ENCODE results near the gene CES2. TPM values are rescaled to one million over a fixed set of nuclear protein-coding genes. Genes with fewer than 3 reads are reported as not detected.
"Not testable (repeated sequence)": the region's sequence is repeated elsewhere in the genome, so short reads cannot be mapped to it uniquely, and the experiment has no call there.

The CES2 gene
- total RNA-seq, 1 experiment from 2014 or later: 35.4 TPM

GRCh38 chr16:66954097-66954659 lies 18.9 kb downstream of the CES2 start:
- ChIA-PET POLR2A (interaction anchor here (0.6 kb wide), 1 partner anchor 29 kb away, joined by 3 read pairs; no protein-coding TSS in a partner anchor), RAD21 (ENCODE audit: low non-redundant PET in 1 of 2, low total read pairs in 2 of 2, uncharacterized antibody in 2 of 2, unreplicated experiment in 2 of 2) (interaction anchor here (0.7 to 1.4 kb wide), 6 partner anchors 18 to 201 kb away, joined by 3 to 7 read pairs (median 3); no protein-coding TSS in a partner anchor), CTCF (interaction anchor here (0.6 to 1.5 kb wide), 19 partner anchors 11 to 567 kb away, joined by 3 to 13 read pairs (median 4); partner anchors contain the start of genes B3GNT9, ELMO3 and NOL3)
- BruUV-seq (replicated peaks): no TSS peak
- Histone ChIP-seq H3K36me3 (ENCODE audit: control insufficient read depth in 1 of 2, insufficient read depth in 2 of 2, low read length in 2 of 2) (no peaks in the 10 kb centered on the region), H3K9ac (ENCODE audit: low read length) (no peak overlapping the region), H4K20me1 (ENCODE audit: insufficient read depth) (no peaks in the 10 kb centered on the region), H3K4me1 (ENCODE audit: control insufficient read depth in 1 of 2, insufficient read depth in 2 of 2, low read length in 2 of 2) (peaks cover 11 to 12% of the 10 kb centered on the region in 2 experiments; a peak in 3 of 4 replicates), H2AFZ (ENCODE audit: low read depth, low read length, poor library complexity, severe bottlenecking) (peak overlapping the region; percentile 77), H3K9me2 (ENCODE audit: insufficient read depth) (no peaks in the 10 kb centered on the region), H3K4me2 (ENCODE audit: low read length) (peak overlapping the region; percentile 50), H3K79me2 (ENCODE audit: insufficient read depth, low read length) (no peaks in the 10 kb centered on the region), H3K27me3 (ENCODE audit: insufficient read depth, low read length) (no peaks in the 10 kb centered on the region), H3K27ac (ENCODE audit: low read depth, low read length) (peak overlapping the region; percentile 3; the same call in 1 of the 2 replicates), H3K4me3 (replicated peaks in 1 of 2; ENCODE audit: low read depth in 1 of 2, low read length in 2 of 2) (no peak overlapping the region), H3K9me3 (ENCODE audit: control insufficient read depth in 1 of 2, insufficient read depth in 1 of 2, low read depth in 1 of 2, low read length in 2 of 2) (peaks cover 0 to 6% of the 10 kb centered on the region in 2 experiments; a peak in 1 of 4 replicates)
- TF ChIP-seq RAD21 (IDR thresholded peaks at IDR 0.05; ENCODE audit: low read depth) (peak; percentile 96), MAX (IDR thresholded peaks at IDR 0.05) (no peak), ELF1 (IDR thresholded peaks at IDR 0.05; ENCODE audit: borderline replicate concordance, low read depth) (no peak), CEBPB (IDR thresholded peaks at IDR 0.05; ENCODE audit: low read depth) (no peak), CTCF (IDR thresholded peaks at IDR 0.05 in 2 of 3, conservative IDR thresholded peaks at IDR 0.05 in 1 of 3; ENCODE audit: borderline replicate concordance in 1 of 3, insufficient read depth in 1 of 3, low read depth in 2 of 3, low read length in 2 of 3) (peak; percentile 82 to 93 (median 88))
- intact Hi-C loops (cut with micrococcal nuclease): loop anchor here (1.0 to 10.0 kb wide), 5 partner anchors 57 to 711 kb away; partner anchors contain the start of genes ACD, C16orf86, ENKD1 and FBXL8
- ATAC-seq (peak; percentile 95), DNase-seq (ENCODE audit: low read depth, low spot score) (peak; percentile 74)

GRCh38 chr16:66955363-66956153 lies 20.2 kb downstream of the CES2 start:
- H4K20me1 ChIP-seq (ENCODE audit: insufficient read depth); POLR2A ChIA-PET; H3K9ac ChIP-seq (ENCODE audit: low read length); H2AFZ ChIP-seq (ENCODE audit: low read depth, low read length, poor library complexity, severe bottlenecking); H3K27me3 ChIP-seq (ENCODE audit: insufficient read depth, low read length); RAD21 ChIA-PET (ENCODE audit: low non-redundant PET in 1 of 2, low total read pairs in 2 of 2, uncharacterized antibody in 2 of 2, unreplicated experiment in 2 of 2); H3K4me2 ChIP-seq (ENCODE audit: low read length); H3K79me2 ChIP-seq (ENCODE audit: insufficient read depth, low read length); H3K4me3 ChIP-seq (replicated peaks in 1 of 2; ENCODE audit: low read depth in 1 of 2, low read length in 2 of 2); H3K9me3 ChIP-seq (ENCODE audit: control insufficient read depth in 1 of 2, insufficient read depth in 1 of 2, low read depth in 1 of 2, low read length in 2 of 2); BruUV-seq (replicated peaks); H3K27ac ChIP-seq (ENCODE audit: low read depth, low read length); CTCF ChIA-PET; DNase-seq (ENCODE audit: low read depth, low spot score); H3K36me3 ChIP-seq (ENCODE audit: control insufficient read depth in 1 of 2, insufficient read depth in 2 of 2, low read length in 2 of 2); H3K9me2 ChIP-seq (ENCODE audit: insufficient read depth); ATAC-seq: not testable (repeated sequence)
- intact Hi-C loops (cut with micrococcal nuclease): loop anchor here (10.0 kb wide), 1 partner anchor 709 kb away; the partner anchor contains the start of genes ACD, C16orf86, ENKD1 and PARD6A
- H3K4me1 ChIP-seq (ENCODE audit: control insufficient read depth in 1 of 2, insufficient read depth in 2 of 2, low read length in 2 of 2): peaks cover 11 to 15% of the 10 kb centered on the region in 2 experiments; a peak in 3 of 4 replicates

GRCh38 chr16:66956154-66956457 lies 20.8 kb downstream of the CES2 start:
- H3K27me3 ChIP-seq (ENCODE audit: insufficient read depth, low read length); BruUV-seq (replicated peaks); H3K9me2 ChIP-seq (ENCODE audit: insufficient read depth); H3K9ac ChIP-seq (ENCODE audit: low read length); H3K4me3 ChIP-seq (replicated peaks in 1 of 2; ENCODE audit: low read depth in 1 of 2, low read length in 2 of 2); H3K36me3 ChIP-seq (ENCODE audit: control insufficient read depth in 1 of 2, insufficient read depth in 2 of 2, low read length in 2 of 2); H3K79me2 ChIP-seq (ENCODE audit: insufficient read depth, low read length); H3K9me3 ChIP-seq (ENCODE audit: control insufficient read depth in 1 of 2, insufficient read depth in 1 of 2, low read depth in 1 of 2, low read length in 2 of 2); H4K20me1 ChIP-seq (ENCODE audit: insufficient read depth); POLR2A ChIA-PET; DNase-seq (ENCODE audit: low read depth, low spot score); H3K27ac ChIP-seq (ENCODE audit: low read depth, low read length); ATAC-seq; H3K4me2 ChIP-seq (ENCODE audit: low read length); RAD21 ChIA-PET (ENCODE audit: low non-redundant PET in 1 of 2, low total read pairs in 2 of 2, uncharacterized antibody in 2 of 2, unreplicated experiment in 2 of 2); H2AFZ ChIP-seq (ENCODE audit: low read depth, low read length, poor library complexity, severe bottlenecking): not testable (repeated sequence)
- CTCF ChIA-PET: interaction anchor here (0.9 kb wide), 1 partner anchor 61 kb away, joined by 3 read pairs; no protein-coding TSS in a partner anchor
- peaks cover 11 to 19% of the 10 kb centered on the region in 2 experiments; a peak in 3 of 4 replicates for H3K4me1 ChIP-seq (ENCODE audit: control insufficient read depth in 1 of 2, insufficient read depth in 2 of 2, low read length in 2 of 2)
- intact Hi-C loops (cut with micrococcal nuclease): loop anchor here (10.0 kb wide), 1 partner anchor 709 kb away; the partner anchor contains the start of genes ACD, C16orf86, ENKD1 and PARD6A

Data from HCT116 (cell line).